Measurements from ENCODE around the gene NDRG4.

- TF ChIP-seq CTCF (IDR thresholded peaks at IDR 0.05) (no peak), POLR2A (IDR thresholded peaks at IDR 0.05) (no peak)
These were observed 45.8 kb upstream of the NDRG4 start for GRCh38 chr16:58454178-58454577.

All from uterus (tissue), 2 donors.